Vagina (tissue), 2 donors: ENCODE measurements around the gene PTPRM.

Experiments
- POLR2A ChIP-seq, 2 donors: fragments of 450-650 bp; IDR thresholded peaks; one replicate each; pipeline ENCODE4 v1.6.1; 2017; ENCODE audit warnings: antibody characterized with exemption in 2 of 2, mild to moderate bottlenecking in 2 of 2, moderate library complexity in 2 of 2
- POLR2AphosphoS5 ChIP-seq, 2 donors: sonication (generic); formaldehyde crosslinking; IDR thresholded peaks; one replicate each; pipeline ENCODE4 v1.9.0; 2017; ENCODE audit warnings: antibody characterized with exemption in 2 of 2, mild to moderate bottlenecking in 2 of 2, low read depth in 1 of 2; ENCODE audit not compliant: insufficient read depth in 1 of 2
- TF ChIP-seq, protein P1 (sequence below), 3 experiments: fragments of 450-650 bp in 2 of 3; fragments of 200-600 bp in 1 of 3; sonication (generic) in 1 of 3; IDR thresholded peaks; one replicate each; pipeline ENCODE4 v1.5.1; 2017 to 2019; ENCODE audit warnings: antibody characterized with exemption in 3 of 3, mild to moderate bottlenecking in 2 of 3, moderate library complexity in 2 of 3

DNA sequence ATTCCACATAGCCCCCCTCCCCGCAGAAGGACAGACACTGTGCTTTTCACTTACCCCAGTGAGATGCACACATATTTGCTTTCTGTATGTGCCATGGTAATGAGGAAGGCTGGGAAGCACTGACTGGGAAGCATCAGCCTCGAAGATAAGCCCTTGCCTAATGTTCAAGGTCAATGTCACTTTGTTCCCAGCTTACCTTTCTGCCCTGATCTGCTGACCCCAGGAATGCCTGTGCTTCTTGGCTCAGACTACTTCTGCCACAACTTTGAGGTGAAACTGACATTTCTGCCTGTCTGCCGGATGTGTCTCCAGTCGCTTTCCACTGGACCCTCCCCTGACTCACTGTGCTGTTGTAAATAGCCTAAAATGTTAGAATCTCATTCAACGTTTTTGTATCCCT, 183.8 kb downstream of the PTPRM start:
- TF ChIP-seq, protein P1, sequence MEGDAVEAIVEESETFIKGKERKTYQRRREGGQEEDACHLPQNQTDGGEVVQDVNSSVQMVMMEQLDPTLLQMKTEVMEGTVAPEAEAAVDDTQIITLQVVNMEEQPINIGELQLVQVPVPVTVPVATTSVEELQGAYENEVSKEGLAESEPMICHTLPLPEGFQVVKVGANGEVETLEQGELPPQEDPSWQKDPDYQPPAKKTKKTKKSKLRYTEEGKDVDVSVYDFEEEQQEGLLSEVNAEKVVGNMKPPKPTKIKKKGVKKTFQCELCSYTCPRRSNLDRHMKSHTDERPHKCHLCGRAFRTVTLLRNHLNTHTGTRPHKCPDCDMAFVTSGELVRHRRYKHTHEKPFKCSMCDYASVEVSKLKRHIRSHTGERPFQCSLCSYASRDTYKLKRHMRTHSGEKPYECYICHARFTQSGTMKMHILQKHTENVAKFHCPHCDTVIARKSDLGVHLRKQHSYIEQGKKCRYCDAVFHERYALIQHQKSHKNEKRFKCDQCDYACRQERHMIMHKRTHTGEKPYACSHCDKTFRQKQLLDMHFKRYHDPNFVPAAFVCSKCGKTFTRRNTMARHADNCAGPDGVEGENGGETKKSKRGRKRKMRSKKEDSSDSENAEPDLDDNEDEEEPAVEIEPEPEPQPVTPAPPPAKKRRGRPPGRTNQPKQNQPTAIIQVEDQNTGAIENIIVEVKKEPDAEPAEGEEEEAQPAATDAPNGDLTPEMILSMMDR (IDR thresholded peaks at IDR 0.05), result no peak
- TF ChIP-seq POLR2A (IDR thresholded peaks at IDR 0.05), result no peak
- no peak for TF ChIP-seq POLR2AphosphoS5 (IDR thresholded peaks at IDR 0.05; ENCODE audit: insufficient read depth in 1 of 2, low read depth in 1 of 2)
